ENCODE measurements around the gene PTPRD.

The PTPRD gene

GRCh38 chr9:8494571-8494970 lies 2118.2 kb downstream of the PTPRD start:
- DNase-seq (ENCODE audit: low read depth): no peak

- no peak for DNase-seq (ENCODE audit: low read depth)
These were observed 2120.1 kb downstream of the PTPRD start for GRCh38 chr9:8492679-8493078.

- no peak for DNase-seq (ENCODE audit: low read depth)
These were observed 2120.8 kb downstream of the PTPRD start for GRCh38 chr9:8492024-8492423.

- no peak for DNase-seq (ENCODE audit: low read depth)
These were observed 2121.2 kb downstream of the PTPRD start for GRCh38 chr9:8491563-8491962.

GRCh38 chr9:8489835-8490234 lies 2123.0 kb downstream of the PTPRD start:
- DNase-seq (ENCODE audit: low read depth): no peak

GRCh38 chr9:8486095-8486494 lies 2126.7 kb downstream of the PTPRD start:
- no peak for DNase-seq (ENCODE audit: low read depth)

GRCh38 chr9:8484597-8485191 lies 2128.1 kb downstream of the PTPRD start:
- DNase-seq (ENCODE audit: low read depth): no peak

- DNase-seq (ENCODE audit: low read depth): no peak
These were observed 2135.4 kb downstream of the PTPRD start for GRCh38 chr9:8477450-8477849.

- DNase-seq (ENCODE audit: low read depth): no peak
These were observed 2137.9 kb downstream of the PTPRD start for GRCh38 chr9:8474937-8475336.

GRCh38 chr9:8473244-8474020 lies 2139.4 kb downstream of the PTPRD start:
- DNase-seq (ENCODE audit: low read depth): no peak

- no peak for DNase-seq (ENCODE audit: low read depth)
These were observed 2144.7 kb downstream of the PTPRD start for GRCh38 chr9:8468045-8468637.

GRCh38 chr9:8457816-8458215 lies 2155.0 kb downstream of the PTPRD start:
- no peak for DNase-seq (ENCODE audit: low read depth)

GRCh38 chr9:8457055-8457454 lies 2155.7 kb downstream of the PTPRD start:
- no peak for DNase-seq (ENCODE audit: low read depth)

- no peak for DNase-seq (ENCODE audit: low read depth)
These were observed 2156.5 kb downstream of the PTPRD start for GRCh38 chr9:8456344-8456743.

GRCh38 chr9:8450810-8451545 lies 2161.8 kb downstream of the PTPRD start:
- no peak for DNase-seq (ENCODE audit: low read depth)

GRCh38 chr9:8448226-8448625 lies 2164.6 kb downstream of the PTPRD start:
- DNase-seq (ENCODE audit: low read depth): no peak

GRCh38 chr9:8447601-8448000 lies 2165.2 kb downstream of the PTPRD start:
- no peak for DNase-seq (ENCODE audit: low read depth)

- no peak for DNase-seq (ENCODE audit: low read depth)
These were observed 2174.9 kb downstream of the PTPRD start for GRCh38 chr9:8437876-8438275.

- DNase-seq (ENCODE audit: low read depth): no peak
These were observed 2175.5 kb downstream of the PTPRD start for GRCh38 chr9:8437259-8437658.

- no peak for DNase-seq (ENCODE audit: low read depth)
These were observed 2176.0 kb downstream of the PTPRD start for GRCh38 chr9:8436786-8437185.

GRCh38 chr9:8434621-8435020 lies 2178.2 kb downstream of the PTPRD start:
- DNase-seq (ENCODE audit: low read depth): no peak

- no peak for DNase-seq (ENCODE audit: low read depth)
These were observed 2180.6 kb downstream of the PTPRD start for GRCh38 chr9:8432224-8432623.

- DNase-seq (ENCODE audit: low read depth): no peak
These were observed 2181.3 kb downstream of the PTPRD start for GRCh38 chr9:8431505-8431904.
